MM.1S (cell line): ENCODE measurements around the gene TFCP2L1.

ENCODE experiments used
- DNase-seq: peaks from one replicate; pipeline ENCODE4 v3.0.0-alpha.2; 2015
- H2AFZ ChIP-seq: fragments of 300-600 bp; sonication (generic); 2 replicates; pipeline ENCODE4 v1.6.0; 2016; ENCODE audit warnings: antibody characterized with exemption, low read length
- H3F3A ChIP-seq: fragments of 300-600 bp; sonication (generic); 2 replicates; pipeline ENCODE4 v1.6.1; 2016; ENCODE audit warnings: mild to moderate bottlenecking, antibody characterized with exemption, low read length, moderate library complexity, mixed read lengths; ENCODE audit not compliant: insufficient read depth
- H3K27ac ChIP-seq: fragments of 300-600 bp; sonication (generic); 2 replicates; pipeline ENCODE4 v1.5.1; 2016; ENCODE audit warnings: mild to moderate bottlenecking, low read length
- H3K27me3 ChIP-seq: fragments of 300-600 bp; sonication (generic); replicated peaks from 2 replicates; pipeline ENCODE4 v1.6.0; 2016; ENCODE audit warnings: low read length; ENCODE audit not compliant: insufficient read depth
- H3K36me3 ChIP-seq: fragments of 300-600 bp; sonication (generic); replicated peaks from 2 replicates; pipeline ENCODE4 v1.6.1; 2016; ENCODE audit warnings: mild to moderate bottlenecking, low read length, mixed read lengths; ENCODE audit not compliant: insufficient read depth
- H3K4me1 ChIP-seq: fragments of 300-600 bp; sonication (generic); 2 replicates; pipeline ENCODE4 v1.6.1; 2016; ENCODE audit warnings: low read length, mixed read lengths
- H3K4me2 ChIP-seq: fragments of 300-600 bp; sonication (generic); 2 replicates; pipeline ENCODE4 v1.6.0; 2016; ENCODE audit warnings: low read depth, low read length
- H3K4me3 ChIP-seq: fragments of 300-600 bp; sonication (generic); 2 replicates; pipeline ENCODE4 v1.5.1; 2016; ENCODE audit warnings: low read length, mixed read lengths
- H3K79me2 ChIP-seq: fragments of 300-600 bp; sonication (generic); 2 replicates; pipeline ENCODE4 v1.6.1; 2016; ENCODE audit warnings: mixed run types, low read length, mixed read lengths
- H3K9ac ChIP-seq: fragments of 300-600 bp; sonication (generic); 2 replicates; pipeline ENCODE4 v1.6.1; 2016; ENCODE audit warnings: low read length, mixed read lengths
- H3K9me2 ChIP-seq: fragments of 300-600 bp; sonication (generic); replicated peaks from 2 replicates; pipeline ENCODE4 v1.6.1; 2016; ENCODE audit warnings: mild to moderate bottlenecking, low read length, mixed read lengths; ENCODE audit not compliant: insufficient read depth
- H3K9me3 ChIP-seq: fragments of 300-600 bp; sonication (generic); replicated peaks from 2 replicates; pipeline ENCODE4 v1.6.1; 2016; ENCODE audit warnings: mild to moderate bottlenecking, low read length, mixed read lengths; ENCODE audit not compliant: insufficient read depth
- H4K20me1 ChIP-seq: fragments of 300-600 bp; sonication (generic); 2 replicates; pipeline ENCODE4 v1.6.1; 2016; ENCODE audit warnings: mild to moderate bottlenecking, low read length, moderate library complexity, mixed read lengths; ENCODE audit not compliant: insufficient read depth
- EZH2 ChIP-seq: fragments of 300-600 bp; sonication (generic); optimal IDR thresholded peaks from 2 replicates; pipeline ENCODE3; 2017; ENCODE audit warnings: low read depth, mild to moderate bottlenecking, antibody characterized with exemption, low read length, mixed read lengths
- EZH2phosphoT487 ChIP-seq: fragments of 300-600 bp; sonication (generic); IDR thresholded peaks from 2 replicates; pipeline ENCODE4 v1.6.1; 2018; ENCODE audit warnings: antibody characterized with exemption, low read length
- TF ChIP-seq, protein P1 (sequence below): fragments of 300-600 bp; sonication (generic); IDR thresholded peaks from 2 replicates; pipeline ENCODE4 v1.5.1; 2016; ENCODE audit warnings: antibody characterized with exemption, low read length, mixed read lengths

The TFCP2L1 gene

DNA sequence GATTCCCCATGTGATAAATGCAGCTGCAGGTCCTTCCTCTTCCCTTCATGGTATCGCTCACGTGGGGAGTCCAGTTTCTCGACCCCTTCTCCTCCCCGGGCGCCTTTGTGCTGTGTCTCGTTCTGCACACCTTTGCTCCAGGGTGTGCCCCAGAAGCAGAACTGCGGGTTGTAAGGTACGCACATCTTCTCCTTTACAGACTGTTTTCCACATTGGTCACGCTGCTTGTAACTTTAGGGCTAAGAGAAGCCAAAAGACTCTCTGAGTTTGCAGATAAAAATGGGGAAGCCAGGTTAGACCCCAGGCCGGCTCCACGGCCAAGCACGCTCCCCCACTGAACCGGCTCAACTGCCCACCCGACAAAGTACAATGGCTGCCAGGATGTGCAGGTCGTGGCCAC, 45.9 kb upstream of the TFCP2L1 start:
- Histone ChIP-seq H4K20me1 (no peaks in the 10 kb centered on the region), H3K27me3 (no peaks in the 10 kb centered on the region)
- TF ChIP-seq EZH2phosphoT487 (no peak), EZH2 (no peak)
- TF ChIP-seq, protein P1, sequence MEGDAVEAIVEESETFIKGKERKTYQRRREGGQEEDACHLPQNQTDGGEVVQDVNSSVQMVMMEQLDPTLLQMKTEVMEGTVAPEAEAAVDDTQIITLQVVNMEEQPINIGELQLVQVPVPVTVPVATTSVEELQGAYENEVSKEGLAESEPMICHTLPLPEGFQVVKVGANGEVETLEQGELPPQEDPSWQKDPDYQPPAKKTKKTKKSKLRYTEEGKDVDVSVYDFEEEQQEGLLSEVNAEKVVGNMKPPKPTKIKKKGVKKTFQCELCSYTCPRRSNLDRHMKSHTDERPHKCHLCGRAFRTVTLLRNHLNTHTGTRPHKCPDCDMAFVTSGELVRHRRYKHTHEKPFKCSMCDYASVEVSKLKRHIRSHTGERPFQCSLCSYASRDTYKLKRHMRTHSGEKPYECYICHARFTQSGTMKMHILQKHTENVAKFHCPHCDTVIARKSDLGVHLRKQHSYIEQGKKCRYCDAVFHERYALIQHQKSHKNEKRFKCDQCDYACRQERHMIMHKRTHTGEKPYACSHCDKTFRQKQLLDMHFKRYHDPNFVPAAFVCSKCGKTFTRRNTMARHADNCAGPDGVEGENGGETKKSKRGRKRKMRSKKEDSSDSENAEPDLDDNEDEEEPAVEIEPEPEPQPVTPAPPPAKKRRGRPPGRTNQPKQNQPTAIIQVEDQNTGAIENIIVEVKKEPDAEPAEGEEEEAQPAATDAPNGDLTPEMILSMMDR, result no peak

DNA sequence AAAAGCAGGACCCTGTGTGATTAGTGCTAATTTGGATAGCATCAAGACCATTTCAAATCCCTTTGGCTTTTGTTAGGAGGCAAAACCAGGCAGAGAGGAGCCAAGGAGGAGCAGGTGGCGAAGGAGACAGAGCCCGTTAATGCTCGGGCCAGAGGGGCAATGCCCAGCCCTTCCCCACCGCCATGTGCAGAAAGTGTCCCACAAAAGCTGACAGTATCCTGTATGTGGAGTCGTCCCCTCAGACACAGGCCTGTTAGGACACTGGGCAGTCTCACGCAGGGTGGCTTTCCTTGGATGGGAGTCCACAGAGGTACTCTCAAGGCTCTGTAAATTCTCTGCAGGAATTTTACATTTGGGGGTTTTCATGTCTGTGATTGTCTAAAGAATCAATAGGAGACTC, 44.8 kb upstream of the TFCP2L1 start:
- TF ChIP-seq EZH2phosphoT487 (no peak), EZH2 (no peak)
- H3K9me2 ChIP-seq, result no peaks in the 10 kb centered on the region
- H3K36me3 ChIP-seq, result no peaks in the 10 kb centered on the region
- no peak overlapping the region for H3K4me3 ChIP-seq
- H3K4me1 ChIP-seq, result no peaks in the 10 kb centered on the region
- no peaks in the 10 kb centered on the region for H3K27me3 ChIP-seq
- H4K20me1 ChIP-seq, result no peaks in the 10 kb centered on the region
- H3K79me2 ChIP-seq, result no peaks in the 10 kb centered on the region
- H3K4me2 ChIP-seq, result no peak overlapping the region
- no peak overlapping the region for H2AFZ ChIP-seq
- no peak overlapping the region for H3K9ac ChIP-seq
- H3K9me3 ChIP-seq, result no peaks in the 10 kb centered on the region
- no peaks in the 10 kb centered on the region for H3F3A ChIP-seq
- no peak overlapping the region for H3K27ac ChIP-seq
- DNase-seq, result no peak

More for the DNA sequence above, 45.9 kb upstream of the TFCP2L1 start:
- no peak overlapping the region for H2AFZ ChIP-seq
- no peak overlapping the region for H3K27ac ChIP-seq
- H3K4me1 ChIP-seq, result no peaks in the 10 kb centered on the region
- H3F3A ChIP-seq, result no peaks in the 10 kb centered on the region
- no peaks in the 10 kb centered on the region for H3K9me2 ChIP-seq
- no peaks in the 10 kb centered on the region for H3K36me3 ChIP-seq
- H3K79me2 ChIP-seq, result no peaks in the 10 kb centered on the region
- no peak overlapping the region for H3K9ac ChIP-seq
- H3K9me3 ChIP-seq, result no peaks in the 10 kb centered on the region
- no peak overlapping the region for H3K4me3 ChIP-seq
- H3K4me2 ChIP-seq, result no peak overlapping the region
- DNase-seq, result no peak

DNA sequence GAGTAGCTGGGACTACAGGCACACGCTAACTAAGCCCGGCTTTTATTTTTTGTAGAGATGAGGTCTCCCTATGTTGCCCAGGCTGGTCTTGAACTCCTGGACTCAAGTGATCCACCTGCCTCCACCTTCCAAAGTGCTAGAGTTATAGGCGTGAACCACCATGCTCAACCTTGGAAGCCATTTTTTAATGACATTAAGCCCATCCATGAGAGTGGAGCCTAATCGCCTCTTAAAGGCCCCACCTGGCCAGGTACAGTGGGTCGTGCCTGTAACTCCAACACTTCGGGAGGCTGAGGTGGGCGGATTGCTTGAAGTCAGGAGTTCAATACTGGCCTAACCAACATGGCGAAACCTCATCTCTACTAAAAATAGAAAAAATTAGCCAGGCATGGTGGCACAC, 41.6 kb upstream of the TFCP2L1 start:
- no peaks in the 10 kb centered on the region for H3K36me3 ChIP-seq
- no peaks in the 10 kb centered on the region for H3K79me2 ChIP-seq
- no peak overlapping the region for H3K4me3 ChIP-seq
- DNase-seq, result no peak
- H3K27me3 ChIP-seq, result no peaks in the 10 kb centered on the region
- H3K27ac ChIP-seq, result no peak overlapping the region
- H3K4me1 ChIP-seq, result no peaks in the 10 kb centered on the region
- H3K9me2 ChIP-seq, result no peaks in the 10 kb centered on the region
- no peak overlapping the region for H3K9ac ChIP-seq
- no peak overlapping the region for H3K4me2 ChIP-seq
- no peaks in the 10 kb centered on the region for H3F3A ChIP-seq
- no peaks in the 10 kb centered on the region for H3K9me3 ChIP-seq
- no peaks in the 10 kb centered on the region for H4K20me1 ChIP-seq
- no peak for TF ChIP-seq EZH2
- TF ChIP-seq EZH2phosphoT487, result no peak
- TF ChIP-seq, protein P1, result no peak
- no peak overlapping the region for H2AFZ ChIP-seq

DNA sequence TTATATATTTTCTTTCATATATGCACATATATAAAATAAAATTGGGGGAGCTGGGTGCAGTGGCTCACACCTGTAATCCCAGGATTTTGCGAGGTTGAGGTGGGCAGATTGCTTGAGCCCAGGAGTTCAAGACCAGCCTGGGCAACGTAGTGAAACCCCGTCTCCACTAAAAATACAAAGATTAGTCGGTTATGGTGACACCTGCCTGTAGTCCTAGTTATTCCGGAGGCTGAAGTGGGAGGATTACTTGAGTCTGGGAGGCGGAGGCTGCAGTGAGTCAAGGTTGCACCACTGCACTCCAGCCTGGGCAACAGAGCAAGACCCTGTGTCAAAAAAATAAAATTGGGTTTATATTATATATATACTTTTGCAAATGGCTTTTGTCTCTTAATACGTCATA, 39.6 kb upstream of the TFCP2L1 start:
- Histone ChIP-seq H3K4me2 (no peak overlapping the region), H3K9ac (no peak overlapping the region), H3K4me1 (no peaks in the 10 kb centered on the region), H3K36me3 (no peaks in the 10 kb centered on the region), H3K27me3 (no peaks in the 10 kb centered on the region), H3F3A (no peaks in the 10 kb centered on the region), H3K9me3 (no peaks in the 10 kb centered on the region), H4K20me1 (no peaks in the 10 kb centered on the region), H3K27ac (no peak overlapping the region), H2AFZ (no peak overlapping the region), H3K4me3 (no peak overlapping the region), H3K9me2 (no peaks in the 10 kb centered on the region), H3K79me2 (no peaks in the 10 kb centered on the region)
- no peak for DNase-seq
- TF ChIP-seq EZH2phosphoT487 (no peak), EZH2 (no peak)
- TF ChIP-seq, protein P1, result no peak
